Panc1 (cell line): ENCODE data around the gene PLEKHF1. TPM values are rescaled to one million over a fixed set of nuclear protein-coding genes. Genes with fewer than 3 reads are reported as not detected.

Experiments used
- ATAC-seq: fragments of 200-7000 bp; cut with Tn5 transposase; 2 replicates; pipeline ENCODE4 v1.9.1; 2020; ENCODE audit warnings: mild to moderate bottlenecking, moderate library complexity
- BruUV-seq: library from RNA; stranded (reverse); fragments of 400-500 nt; replicated peaks from 2 replicates; lab custom pipeline; 2021; lab: Mats Ljungman, UMichigan
- CTCF ChIA-PET: fragments of 300-600 bp; sonication (Branson Sonifier 250); formaldehyde crosslinking; loops from one replicate; lab custom pipeline; 2022; ENCODE audit warnings: antibody characterized with exemption; lab: Charles Lee
- POLR2A ChIA-PET: fragments of 300-600 bp; sonication (Branson Sonifier 250); formaldehyde crosslinking; loops from one replicate; lab custom pipeline; 2022; ENCODE audit warnings: antibody characterized with exemption; lab: Charles Lee
- DNase-seq: peaks from one replicate; pipeline ENCODE4 v3.0.0-alpha.2; 2010; ENCODE audit warnings: low read depth, low spot score
- H3K27ac ChIP-seq: 2 replicates; pipeline ENCODE4 v1.5.1; 2011; ENCODE audit warnings: mild to moderate bottlenecking, low read length, inconsistent platforms
- H3K27me3 ChIP-seq: fragments of 200-500 bp; sonication (Bioruptor generic); 2 replicates; pipeline ENCODE4 v1.6.0; 2014; ENCODE audit warnings: low read length, inconsistent platforms; ENCODE audit not compliant: control insufficient read depth, insufficient read depth
- H3K36me3 ChIP-seq: fragments of 200-500 bp; sonication (Bioruptor generic); 2 replicates; pipeline ENCODE4 v1.5.1; 2014; ENCODE audit warnings: inconsistent platforms, mild to moderate bottlenecking, low read length, moderate library complexity; ENCODE audit not compliant: control insufficient read depth, insufficient read depth
- H3K4me1 ChIP-seq: 2 replicates; pipeline ENCODE4 v1.5.1; 2011; ENCODE audit warnings: inconsistent platforms, mild to moderate bottlenecking, low read length, moderate library complexity; ENCODE audit not compliant: control insufficient read depth, insufficient read depth
- H3K4me3 ChIP-seq, 2 experiments: 2 replicates each; pipeline ENCODE4 v1.5.1; 2011 to 2012; ENCODE audit warnings: low read depth in 2 of 2, low read length in 2 of 2, mild to moderate bottlenecking in 2 of 2, inconsistent platforms in 1 of 2, moderate library complexity in 1 of 2
- H3K9me3 ChIP-seq: fragments of 200-500 bp; sonication (Bioruptor generic); 2 replicates; pipeline ENCODE4 v1.5.1; 2014; ENCODE audit warnings: low read depth, mild to moderate bottlenecking, inconsistent platforms, low read length, moderate library complexity; ENCODE audit not compliant: control insufficient read depth, insufficient read depth
- CTCF ChIP-seq: fragments of 450-650 bp; IDR thresholded peaks from 2 replicates; pipeline ENCODE4 v1.5.1; 2017; ENCODE audit warnings: mild to moderate bottlenecking
- POLR2AphosphoS5 ChIP-seq: IDR thresholded peaks from 2 replicates; pipeline ENCODE4 v1.6.1; 2012; ENCODE audit warnings: mild to moderate bottlenecking, low read depth, low read length, moderate library complexity
- SIN3A ChIP-seq: IDR thresholded peaks from 2 replicates; pipeline ENCODE4 v1.6.1; 2012; ENCODE audit warnings: low read depth, mild to moderate bottlenecking, low read length, moderate library complexity, borderline replicate concordance; ENCODE audit not compliant: insufficient read depth
- TCF7L2 ChIP-seq: IDR thresholded peaks from 2 replicates; pipeline ENCODE4 v1.6.1; 2011; ENCODE audit warnings: mild to moderate bottlenecking, low read depth, low read length, inconsistent platforms
- in situ Hi-C: cut with HindIII; loops from 2 replicates; pipeline ENCODE4 v1.10.0; 2016; ENCODE audit warnings: low sequenced_read_pairs, low pct_unique_long_range_greater_than_20kb
- intact Hi-C: fragments of 100-400 bp; cut with micrococcal nuclease; formaldehyde crosslinking; loops from one replicate; pipeline ENCODE4 v1.10.0; 2022; ENCODE audit not compliant: unreplicated experiment
- total RNA-seq: library from RNA; stranded (reverse); gene quantifications from one replicate; pipeline ENCODE4 v1.2.1, GENCODE V29; 2021; ENCODE audit not compliant: unreplicated experiment
- TF ChIP-seq, protein P1 (sequence below), 2 experiments: IDR thresholded peaks; 2 replicates each; pipeline ENCODE4 v1.6.1; 2011 to 2012; ENCODE audit warnings: low read depth in 2 of 2, control low read depth in 1 of 2, low read length in 1 of 2, mild to moderate bottlenecking in 1 of 2, moderate library complexity in 1 of 2; ENCODE audit not compliant: insufficient read depth in 1 of 2

The PLEKHF1 gene
- total RNA-seq, 1 experiment from 2014 or later: 22.4 TPM

GRCh38 chr19:29645911-29646310, 19.4 kb upstream of the PLEKHF1 start:
- no peak for DNase-seq
- Histone ChIP-seq H3K4me3 (no peak overlapping the region), H3K9me3 (no peaks in the 10 kb centered on the region), H3K4me1 (peaks cover 13% of the 10 kb centered on the region), H3K27ac (peak overlapping the region; percentile 49), H3K36me3 (no peaks in the 10 kb centered on the region), H3K27me3 (no peaks in the 10 kb centered on the region)
- in situ Hi-C loops: no loop called here
- peak; percentile 80 for ATAC-seq
- CTCF ChIA-PET: no interaction called here
- POLR2A ChIA-PET: no interaction called here
- BruUV-seq: no TSS peak
- TF ChIP-seq, protein P1, sequence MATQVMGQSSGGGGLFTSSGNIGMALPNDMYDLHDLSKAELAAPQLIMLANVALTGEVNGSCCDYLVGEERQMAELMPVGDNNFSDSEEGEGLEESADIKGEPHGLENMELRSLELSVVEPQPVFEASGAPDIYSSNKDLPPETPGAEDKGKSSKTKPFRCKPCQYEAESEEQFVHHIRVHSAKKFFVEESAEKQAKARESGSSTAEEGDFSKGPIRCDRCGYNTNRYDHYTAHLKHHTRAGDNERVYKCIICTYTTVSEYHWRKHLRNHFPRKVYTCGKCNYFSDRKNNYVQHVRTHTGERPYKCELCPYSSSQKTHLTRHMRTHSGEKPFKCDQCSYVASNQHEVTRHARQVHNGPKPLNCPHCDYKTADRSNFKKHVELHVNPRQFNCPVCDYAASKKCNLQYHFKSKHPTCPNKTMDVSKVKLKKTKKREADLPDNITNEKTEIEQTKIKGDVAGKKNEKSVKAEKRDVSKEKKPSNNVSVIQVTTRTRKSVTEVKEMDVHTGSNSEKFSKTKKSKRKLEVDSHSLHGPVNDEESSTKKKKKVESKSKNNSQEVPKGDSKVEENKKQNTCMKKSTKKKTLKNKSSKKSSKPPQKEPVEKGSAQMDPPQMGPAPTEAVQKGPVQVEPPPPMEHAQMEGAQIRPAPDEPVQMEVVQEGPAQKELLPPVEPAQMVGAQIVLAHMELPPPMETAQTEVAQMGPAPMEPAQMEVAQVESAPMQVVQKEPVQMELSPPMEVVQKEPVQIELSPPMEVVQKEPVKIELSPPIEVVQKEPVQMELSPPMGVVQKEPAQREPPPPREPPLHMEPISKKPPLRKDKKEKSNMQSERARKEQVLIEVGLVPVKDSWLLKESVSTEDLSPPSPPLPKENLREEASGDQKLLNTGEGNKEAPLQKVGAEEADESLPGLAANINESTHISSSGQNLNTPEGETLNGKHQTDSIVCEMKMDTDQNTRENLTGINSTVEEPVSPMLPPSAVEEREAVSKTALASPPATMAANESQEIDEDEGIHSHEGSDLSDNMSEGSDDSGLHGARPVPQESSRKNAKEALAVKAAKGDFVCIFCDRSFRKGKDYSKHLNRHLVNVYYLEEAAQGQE (IDR thresholded peaks at IDR 0.05; ENCODE audit: insufficient read depth in 1 of 2, low read depth in 2 of 2, low read length in 1 of 2): no peak
- TF ChIP-seq SIN3A: no peak
- no peak for TF ChIP-seq CTCF
- TF ChIP-seq POLR2AphosphoS5: no peak
- intact Hi-C loops: no loop called here

DNA sequence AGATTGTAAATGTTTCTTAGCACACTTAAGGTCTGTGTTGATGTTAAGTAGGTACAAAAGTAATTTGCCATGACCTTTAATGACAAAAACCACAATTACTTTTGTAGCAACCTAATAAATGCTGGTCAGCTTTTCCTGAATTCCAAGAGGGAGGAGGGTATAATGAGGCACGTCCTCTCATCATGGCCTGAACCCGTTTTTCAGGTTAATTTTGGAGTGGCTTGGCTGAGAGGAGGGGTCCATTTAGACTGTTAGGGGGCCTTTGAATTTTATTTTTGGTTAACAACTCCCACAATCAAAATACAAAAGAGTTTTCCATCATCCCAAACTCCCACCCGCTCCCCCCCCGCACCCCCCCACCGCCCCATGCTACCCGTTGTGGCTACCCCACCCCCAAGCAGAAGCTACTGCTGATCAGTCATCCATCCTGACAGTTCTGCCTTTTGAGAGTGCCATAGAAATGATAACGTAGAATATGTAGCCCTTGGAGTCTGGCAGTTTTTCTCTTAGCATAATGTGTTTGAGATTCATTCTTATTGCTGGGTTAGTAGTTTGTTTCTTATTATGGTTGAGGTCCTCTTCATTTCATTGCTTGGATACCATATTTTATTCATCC, 14.4 kb upstream of the PLEKHF1 start:
- ChIA-PET CTCF (no interaction called here), POLR2A (no interaction called here)
- no peak overlapping the region for H3K4me3 ChIP-seq
- TF ChIP-seq CTCF: no peak
- no peak for TF ChIP-seq POLR2AphosphoS5
- no peak for TF ChIP-seq TCF7L2
- no peak for TF ChIP-seq SIN3A
- TF ChIP-seq, protein P1 (IDR thresholded peaks at IDR 0.05; ENCODE audit: insufficient read depth in 1 of 2, low read depth in 2 of 2, low read length in 1 of 2): no peak
- no peak overlapping the region for H3K27ac ChIP-seq
- peaks cover 8% of the 10 kb centered on the region; the same call in 1 of the 2 replicates for H3K9me3 ChIP-seq
- no peaks in the 10 kb centered on the region for H3K36me3 ChIP-seq
- no TSS peak for BruUV-seq
- no peak for DNase-seq
- no peak for ATAC-seq
- in situ Hi-C loops: no loop called here
- intact Hi-C loops: no loop called here
- H3K4me1 ChIP-seq: peaks cover 5% of the 10 kb centered on the region
- no peaks in the 10 kb centered on the region for H3K27me3 ChIP-seq
